Endothelial cell of umbilical vein (primary cell): ENCODE results near the gene SEZ6. TPM values are rescaled to one million over a fixed set of nuclear protein-coding genes. Genes with fewer than 3 reads are reported as not detected.

ENCODE experiments used
- BruUV-seq: library from RNA; stranded (reverse); fragments of 400-500 nt; replicated peaks from 2 replicates; lab custom pipeline; 2021; lab: Mats Ljungman, UMichigan
- CTCF ChIA-PET: fragments of 300-600, 350-600 bp; sonication (Branson Sonifier 250); formaldehyde crosslinking; loops from one replicate; lab custom pipeline; 2021; ENCODE audit warnings: antibody characterized with exemption, inconsistent platforms; lab: Charles Lee
- POLR2A ChIA-PET: fragments of 300-600, 350-600 bp; sonication (Branson Sonifier 250); formaldehyde crosslinking; loops from one replicate; lab custom pipeline; 2021; ENCODE audit warnings: antibody characterized with exemption, inconsistent platforms; lab: Charles Lee
- DNase-seq: peaks from one replicate; pipeline ENCODE4 v3.0.0-alpha.2; 2011; ENCODE audit warnings: low read depth, low spot score
- FAIRE-seq: peaks from 2 replicates; lab custom pipeline; 2011; peaks lifted over from hg19 to GRCh38; lab: Jason Lieb, UNC
- H2AFZ ChIP-seq: 2 replicates; pipeline ENCODE4 v1.6.0; 2012; ENCODE audit warnings: low read depth, low read length, control low read depth, inconsistent platforms
- H3K27ac ChIP-seq: 2 replicates; pipeline ENCODE4 v1.5.1; 2011; ENCODE audit warnings: low read depth, mild to moderate bottlenecking, control low read depth, low read length, moderate library complexity; ENCODE audit not compliant: insufficient read depth
- H3K27me3 ChIP-seq, 2 experiments: 2 replicates each; pipeline versions ENCODE4 v1.6.0 to v1.6.1; 2011; ENCODE audit warnings: low read length in 2 of 2, mixed read lengths in 1 of 2; ENCODE audit not compliant: control insufficient read depth in 2 of 2, insufficient read depth in 2 of 2
- H3K36me3 ChIP-seq, 2 experiments: 2 replicates in 1 of 2; 3 replicates in 1 of 2; pipeline ENCODE4 v1.5.1; 2011; ENCODE audit warnings: low read length in 2 of 2, mild to moderate bottlenecking in 1 of 2, moderate library complexity in 1 of 2; ENCODE audit not compliant: control insufficient read depth in 2 of 2, insufficient read depth in 2 of 2; ENCODE audit errors: extremely low read depth in 1 of 2
- H3K4me1 ChIP-seq: 3 replicates; pipeline ENCODE4 v1.5.1; 2011; ENCODE audit warnings: mild to moderate bottlenecking, low read length; ENCODE audit not compliant: control insufficient read depth, insufficient read depth; ENCODE audit errors: extremely low read depth
- H3K4me2 ChIP-seq: 2 replicates; pipeline ENCODE4 v1.6.1; 2011; ENCODE audit warnings: low read length, control low read depth, mixed read lengths; ENCODE audit not compliant: insufficient read depth
- H3K4me3 ChIP-seq, 3 experiments: fragments of 200-600 bp in 1 of 3; sonication (generic), shearing (Covaris generic) in 1 of 3; replicated peaks in 1 of 3; 2 replicates each; pipeline ENCODE4 v1.5.1; 2011 to 2016; ENCODE audit warnings: control low read depth in 3 of 3, low read length in 3 of 3, mild to moderate bottlenecking in 2 of 3, inconsistent platforms in 1 of 3, low read depth in 1 of 3, moderate library complexity in 1 of 3; ENCODE audit not compliant: insufficient read depth in 1 of 3
- H3K79me2 ChIP-seq: 2 replicates; pipeline ENCODE4 v1.6.0; 2012; ENCODE audit warnings: low read length, inconsistent platforms; ENCODE audit not compliant: control insufficient read depth, insufficient read depth
- H3K9ac ChIP-seq: replicated peaks from 2 replicates; pipeline ENCODE3; 2011; ENCODE audit warnings: low read length, control low read depth; ENCODE audit not compliant: insufficient read depth; ENCODE audit errors: extremely low read depth
- H3K9me1 ChIP-seq: replicated peaks from 3 replicates; pipeline ENCODE4 v1.6.0; 2011; ENCODE audit warnings: mild to moderate bottlenecking, low read length; ENCODE audit not compliant: control insufficient read depth, insufficient read depth; ENCODE audit errors: extremely low read depth
- H3K9me3 ChIP-seq: replicated peaks from 2 replicates; pipeline ENCODE4 v1.5.1; 2012; ENCODE audit warnings: low read length, inconsistent platforms; ENCODE audit not compliant: control insufficient read depth, insufficient read depth
- H4K20me1 ChIP-seq: replicated peaks from 2 replicates; pipeline ENCODE3; 2011; ENCODE audit warnings: mild to moderate bottlenecking, low read length; ENCODE audit not compliant: control insufficient read depth, insufficient read depth; ENCODE audit errors: extremely low read depth
- CTCF ChIP-seq, 2 donors: IDR thresholded peaks; 1 replicate in 1 of 2; 2 replicates in 1 of 2; pipeline ENCODE4 v1.5.1; 2011; ENCODE audit warnings: low read length in 2 of 2, mild to moderate bottlenecking in 2 of 2, moderate library complexity in 2 of 2, control low read depth in 1 of 2, inconsistent platforms in 1 of 2, low read depth in 1 of 2; ENCODE audit not compliant: insufficient read depth in 1 of 2; ENCODE audit errors: extremely low read depth in 1 of 2
- EZH2 ChIP-seq: IDR thresholded peaks from 2 replicates; pipeline ENCODE4 v1.6.1; 2012; ENCODE audit warnings: borderline replicate concordance, low read depth, mild to moderate bottlenecking, moderate library complexity, low read length, inconsistent platforms; ENCODE audit not compliant: severe bottlenecking
- FOS ChIP-seq: IDR thresholded peaks from 2 replicates; pipeline ENCODE4 v1.6.1; 2011; ENCODE audit warnings: mild to moderate bottlenecking, low read length, moderate library complexity, borderline replicate concordance; ENCODE audit not compliant: insufficient read depth
- GATA2 ChIP-seq: IDR thresholded peaks from 2 replicates; pipeline ENCODE4 v1.7.0; 2011; ENCODE audit warnings: low read depth, mild to moderate bottlenecking, moderate library complexity, mixed read lengths, low read length; ENCODE audit not compliant: insufficient read length, insufficient read depth
- JUN ChIP-seq: IDR thresholded peaks from 2 replicates; pipeline ENCODE4 v1.6.1; 2011; ENCODE audit warnings: borderline replicate concordance, low read depth; ENCODE audit not compliant: insufficient read length, insufficient read depth
- MAX ChIP-seq: IDR thresholded peaks from 2 replicates; pipeline ENCODE4 v1.6.1; 2011; ENCODE audit not compliant: insufficient read depth, insufficient read length
- MYC ChIP-seq: IDR thresholded peaks from one replicate; pipeline ENCODE4 v1.6.1; 2011; ENCODE audit warnings: mild to moderate bottlenecking, low read depth, low read length
- POLR2A ChIP-seq: IDR thresholded peaks from 2 replicates; pipeline ENCODE4 v1.6.1; 2012; ENCODE audit warnings: low read depth, mild to moderate bottlenecking, control low read depth, low read length
- POLR2AphosphoS5 ChIP-seq: IDR thresholded peaks from 2 replicates; pipeline ENCODE4 v1.6.1; 2012; ENCODE audit warnings: low read depth, mild to moderate bottlenecking, control low read depth, low read length, moderate library complexity; ENCODE audit not compliant: insufficient read depth
- dilution Hi-C: fragments of 300-500 bp; cut with MboI; formaldehyde crosslinking; loops from one replicate; pipeline ENCODE4 v1.15.0; 2019; ENCODE audit warnings: low sequenced_read_pairs; ENCODE audit not compliant: extremely low pct_ligation_motif_present
- intact Hi-C: fragments of 100-400 bp; cut with micrococcal nuclease; formaldehyde crosslinking; loops from one replicate; pipeline ENCODE4 v1.10.0; 2022
- polyA plus RNA-seq, 4 experiments: library from polyadenylated mRNA; depleted of rRNA in 3 of 4; stranded (reverse) in 3 of 4; unstranded in 1 of 4; fragments of >200 nt; gene quantifications; 2 replicates each; pipeline versions ENCODE4 v1.2.1 to v1.2.3, GENCODE V29; 2011 to 2012; ENCODE audit warnings: missing spikeins in 1 of 4
- total RNA-seq: library from RNA; stranded (reverse); gene quantifications from 2 replicates; pipeline ENCODE4 v1.2.3, GENCODE V29; 2021

SEZ6 gene
- total and polyA plus RNA-seq, 2 donors (not counting 3 experiments of a cell fraction or from before 2014, with no cell fraction given): not detected

- dilution Hi-C loops: no loop called here
- Histone ChIP-seq H3K27me3 (no peaks in the 10 kb centered on the region), H3K4me3 (no peak overlapping the region), H3K36me3 (peaks cover 26 to 51% of the 10 kb centered on the region in 2 experiments), H3K27ac (no peak overlapping the region), H3K9ac (no peak overlapping the region), H3K4me2 (no peak overlapping the region), H3K4me1 (peaks cover 4% of the 10 kb centered on the region), H3K9me3 (no peaks in the 10 kb centered on the region), H4K20me1 (no peaks in the 10 kb centered on the region), H2AFZ (no peak overlapping the region), H3K79me2 (no peaks in the 10 kb centered on the region), H3K9me1 (no peaks in the 10 kb centered on the region)
- no peak for FAIRE-seq
- BruUV-seq: no TSS peak
- no peak for TF ChIP-seq GATA2
- TF ChIP-seq JUN: no peak
- TF ChIP-seq MYC: no peak
- no peak for TF ChIP-seq CTCF (IDR thresholded peaks at IDR 0.05; ENCODE audit: extremely low read depth in 1 of 2, insufficient read depth in 1 of 2, low read depth in 1 of 2, low read length in 2 of 2)
- ChIA-PET POLR2A (interaction anchor here (0.6 kb wide), 1 partner anchor 52 kb away, joined by 3 read pairs; no protein-coding TSS in a partner anchor), CTCF (interaction anchor here (0.8 to 5.1 kb wide), 8 partner anchors 8 to 200 kb away, joined by 3 to 58 read pairs (median 4); partner anchors contain the start of gene TLCD1)
- no peak for DNase-seq
- intact Hi-C loops: no loop called here
Measured at GRCh38 chr17:28917465-28917864, 88.4 kb downstream of the SEZ6 start.

GRCh38 chr17:28917029-28917428, 88.8 kb downstream of the SEZ6 start:
- ChIA-PET CTCF (interaction anchor here (0.6 to 5.1 kb wide), 19 partner anchors 9 to 207 kb away, joined by 3 to 58 read pairs (median 4); partner anchors contain the start of genes FAM222B and TLCD1), POLR2A (interaction anchor here (0.6 kb wide), 1 partner anchor 53 kb away, joined by 3 read pairs; no protein-coding TSS in a partner anchor)
- H3K27me3 ChIP-seq: no peaks in the 10 kb centered on the region
- peaks cover 9% of the 10 kb centered on the region for H3K4me1 ChIP-seq
- H2AFZ ChIP-seq: no peak overlapping the region
- no peaks in the 10 kb centered on the region for H3K9me1 ChIP-seq
- BruUV-seq: no TSS peak
- H3K79me2 ChIP-seq: no peaks in the 10 kb centered on the region
- H3K9ac ChIP-seq: no peak overlapping the region
- H3K9me3 ChIP-seq: no peaks in the 10 kb centered on the region
- dilution Hi-C loops (no loop called here), intact Hi-C loops (no loop called here)
- DNase-seq (no peak), FAIRE-seq (no peak)
- H3K27ac ChIP-seq: no peak overlapping the region
- H4K20me1 ChIP-seq: no peaks in the 10 kb centered on the region
- TF ChIP-seq FOS (no peak), GATA2 (no peak), CTCF (IDR thresholded peaks at IDR 0.05; ENCODE audit: extremely low read depth in 1 of 2, insufficient read depth in 1 of 2, low read depth in 1 of 2, low read length in 2 of 2) (no peak), MYC (no peak), POLR2A (no peak), JUN (no peak), MAX (no peak), EZH2 (no peak), POLR2AphosphoS5 (no peak)
- peaks cover 26 to 51% of the 10 kb centered on the region in 2 experiments for H3K36me3 ChIP-seq
- no peak overlapping the region for H3K4me2 ChIP-seq
- no peak overlapping the region for H3K4me3 ChIP-seq
